Endodermal cell (in vitro differentiated cells): Measurements from ENCODE around the gene C12orf42. TPM values are rescaled to one million over a fixed set of nuclear protein-coding genes. Genes with fewer than 3 reads are reported as not detected.

Experiments used
- DNase-seq: peaks from one replicate; pipeline ENCODE4 v3.0.0-alpha.2; 2017
- H3K27ac ChIP-seq: 2 replicates; pipeline ENCODE4 v1.5.1; 2013; ENCODE audit warnings: mild to moderate bottlenecking, low read depth, low read length, moderate library complexity
- H3K27me3 ChIP-seq: 2 replicates; pipeline ENCODE4 v1.6.1; 2013; ENCODE audit warnings: mild to moderate bottlenecking, low read length, moderate library complexity; ENCODE audit not compliant: insufficient read depth, control insufficient read depth, poor library complexity, severe bottlenecking
- H3K36me3 ChIP-seq: 2 replicates; pipeline ENCODE4 v1.7.0; 2013; ENCODE audit warnings: mild to moderate bottlenecking, low read length, moderate library complexity; ENCODE audit not compliant: control insufficient read depth, insufficient read depth
- H3K4me1 ChIP-seq: one replicate; pipeline ENCODE4 v1.7.0; 2013; ENCODE audit warnings: low read length; ENCODE audit not compliant: control insufficient read depth, insufficient read depth
- H3K4me3 ChIP-seq: 2 replicates; pipeline ENCODE4 v1.5.1; 2013; ENCODE audit warnings: mild to moderate bottlenecking, low read length, moderate library complexity
- H3K9ac ChIP-seq: 2 replicates; pipeline ENCODE4 v1.6.1; 2013; ENCODE audit warnings: mild to moderate bottlenecking, low read length, moderate library complexity; ENCODE audit not compliant: poor library complexity, severe bottlenecking; ENCODE audit errors: extremely low read depth
- H3K9me3 ChIP-seq: 2 replicates; pipeline ENCODE4 v1.6.1; 2013; ENCODE audit warnings: mild to moderate bottlenecking, low read length, moderate library complexity; ENCODE audit not compliant: control insufficient read depth
- H3K27ac Mint-ChIP-seq: 2 replicates; pipeline ENCODE4 v1.8.0; 2020; ENCODE audit warnings: mixed read lengths
- H3K27me3 Mint-ChIP-seq: 2 replicates; pipeline ENCODE4 v1.8.0; 2021; ENCODE audit warnings: mild to moderate bottlenecking, mixed read lengths; ENCODE audit not compliant: insufficient read depth
- H3K36me3 Mint-ChIP-seq: 2 replicates; pipeline ENCODE4 v1.8.0; 2020; ENCODE audit warnings: low read depth, mixed read lengths
- H3K4me1 Mint-ChIP-seq: 2 replicates; pipeline ENCODE4 v1.8.0; 2020; ENCODE audit warnings: mixed read lengths
- H3K4me3 Mint-ChIP-seq: 2 replicates; pipeline ENCODE4 v1.8.0; 2020; ENCODE audit warnings: mild to moderate bottlenecking, moderate library complexity, mixed read lengths
- H3K9me3 Mint-ChIP-seq: 2 replicates; pipeline ENCODE4 v1.8.0; 2020; ENCODE audit warnings: mild to moderate bottlenecking, mixed read lengths
- CTCF ChIP-seq: fragments of 200-600 bp; sonication (generic); conservative IDR thresholded peaks from 2 replicates; pipeline ENCODE4 v1.5.0; 2021; ENCODE audit warnings: antibody characterized with exemption, mild to moderate bottlenecking
- WGBS, 2 experiments: methylation state at CpG; one replicate each; pipeline versions ENCODE4 v1.1.5 to v1.1.7; 2013; ENCODE audit warnings: missing lambda C conversion rate in 2 of 2, mixed read lengths in 1 of 2; ENCODE audit not compliant: insufficient coverage in 1 of 2, insufficient read length in 1 of 2; 5-methylcytosine and 5-hydroxymethylcytosine counted together
- total RNA-seq, 2 donors: library from RNA; stranded (reverse); fragmentation: NEBNext Ultra II Directional in 1 of 2; extraction: Animal tissue kit (Norgen Biotek cat#: 25700) in 1 of 2; gene quantifications; 2 replicates in 1 of 2; 3 replicates in 1 of 2; pipeline ENCODE4 v1.2.1, GENCODE V29; 2021

C12orf42 gene
- total RNA-seq, 2 donors from 2014 or later, result not detected

- DNase-seq, result no peak
- no peak overlapping the region for H3K4me3 Mint-ChIP-seq
- H3K36me3 ChIP-seq, result no peaks in the 10 kb centered on the region
- no peak for TF ChIP-seq CTCF
- no peaks in the 10 kb centered on the region for H3K9me3 ChIP-seq
- H3K36me3 Mint-ChIP-seq, result no peaks in the 10 kb centered on the region
- 85% methylated on average over 2 of the region's 2 CpGs; no CpG with 5 or more reads in 1 of the 2 experiments for WGBS, 2 experiments
- H3K9ac ChIP-seq, result no peak overlapping the region
- no peaks in the 10 kb centered on the region for H3K4me1 ChIP-seq
- no peak overlapping the region for H3K4me3 ChIP-seq
- no peak overlapping the region for H3K27ac ChIP-seq
- no peaks in the 10 kb centered on the region for H3K4me1 Mint-ChIP-seq
- H3K9me3 Mint-ChIP-seq, result peaks cover 2% of the 10 kb centered on the region
- H3K27me3 ChIP-seq, result no peaks in the 10 kb centered on the region
- no peaks in the 10 kb centered on the region for H3K27me3 Mint-ChIP-seq
- H3K27ac Mint-ChIP-seq, result no peak overlapping the region
These were observed 39.8 kb downstream of the C12orf42 start for GRCh38 chr12:103456006-103456405.

- WGBS, 2 experiments, result 93 to 100% methylated on average over 1 to 2 of the region's 3 CpGs
- Mint-ChIP-seq H3K27ac (no peak overlapping the region), H3K27me3 (no peaks in the 10 kb centered on the region), H3K4me3 (no peak overlapping the region), H3K36me3 (no peaks in the 10 kb centered on the region), H3K4me1 (no peaks in the 10 kb centered on the region), H3K9me3 (peaks cover 2% of the 10 kb centered on the region)
- Histone ChIP-seq H3K4me1 (no peaks in the 10 kb centered on the region), H3K27me3 (no peaks in the 10 kb centered on the region), H3K27ac (no peak overlapping the region), H3K36me3 (no peaks in the 10 kb centered on the region), H3K9ac (no peak overlapping the region), H3K4me3 (no peak overlapping the region), H3K9me3 (no peaks in the 10 kb centered on the region)
- no peak for DNase-seq
- TF ChIP-seq CTCF, result no peak
These were observed 40.6 kb downstream of the C12orf42 start for GRCh38 chr12:103455020-103455763.

GRCh38 chr12:103444983-103445382 is 50.8 kb downstream of the C12orf42 start:
- Mint-ChIP-seq H3K27me3 (no peaks in the 10 kb centered on the region), H3K27ac (peak overlapping the region; percentile 44), H3K4me1 (peaks cover 17% of the 10 kb centered on the region), H3K9me3 (peaks cover 4% of the 10 kb centered on the region), H3K36me3 (no peaks in the 10 kb centered on the region), H3K4me3 (no peak overlapping the region)
- Histone ChIP-seq H3K9me3 (no peaks in the 10 kb centered on the region), H3K9ac (no peak overlapping the region), H3K4me3 (no peak overlapping the region), H3K4me1 (no peaks in the 10 kb centered on the region), H3K36me3 (no peaks in the 10 kb centered on the region), H3K27me3 (no peaks in the 10 kb centered on the region), H3K27ac (no peak overlapping the region)
- no peak for TF ChIP-seq CTCF
- DNase-seq, result no peak
- 0 to 54% methylated on average over 1 to 3 of the region's 4 CpGs for WGBS, 2 experiments
